Posterior vena cava (tissue), 2 donors: ENCODE measurements around the gene AMZ1. TPM values are rescaled to one million over a fixed set of nuclear protein-coding genes. Genes with fewer than 3 reads are reported as not detected.

Experiments
- DNase-seq: peaks from one replicate; pipeline ENCODE4 v3.0.0-alpha.2; 2020; ENCODE audit warnings: low spot score
- intact Hi-C, 2 donors: fragments of 100-400 bp; cut with DNase I; formaldehyde crosslinking; loops; one replicate each; pipeline versions ENCODE4 v1.14.1 to v1.14.2; 2022 to 2023
- total RNA-seq, 2 donors: library from RNA; stranded (reverse); fragmentation: NEBNext Ultra II Directional; extraction: Animal tissue kit (Norgen Biotek cat#: 25700); gene quantifications; one replicate each; pipeline ENCODE4 v1.2.1, GENCODE V29; 2021
- donor health status: DM: yes; HTN: yes; CAD: no.
- donor health status: DM: yes; HTN: yes; CAD: no.

AMZ1 gene
- total RNA-seq, 2 donors from 2014 or later: 0.32 to 1.1 TPM

DNA sequence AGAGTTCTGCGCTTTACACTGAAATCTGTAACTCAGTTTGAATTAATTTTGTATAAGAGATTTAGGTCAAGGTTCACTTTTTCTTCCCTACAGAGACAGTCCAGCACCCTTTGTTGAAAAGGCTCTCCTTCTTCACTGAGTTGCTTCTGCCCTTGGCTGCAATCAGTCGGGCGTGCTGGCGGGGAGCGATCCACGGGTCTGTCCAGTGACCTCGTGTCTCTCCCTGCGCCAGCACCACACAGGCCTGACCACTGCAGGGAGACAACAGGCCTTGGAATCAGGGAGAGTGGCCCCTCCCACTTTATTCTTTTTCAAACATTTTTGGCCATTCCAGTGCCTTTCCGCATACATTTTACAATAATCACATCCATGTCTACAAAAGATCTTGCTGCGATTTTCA is 66.9 kb downstream of the AMZ1 start:
- intact Hi-C loops: no loop called here
- DNase-seq: peak; percentile 57

DNA sequence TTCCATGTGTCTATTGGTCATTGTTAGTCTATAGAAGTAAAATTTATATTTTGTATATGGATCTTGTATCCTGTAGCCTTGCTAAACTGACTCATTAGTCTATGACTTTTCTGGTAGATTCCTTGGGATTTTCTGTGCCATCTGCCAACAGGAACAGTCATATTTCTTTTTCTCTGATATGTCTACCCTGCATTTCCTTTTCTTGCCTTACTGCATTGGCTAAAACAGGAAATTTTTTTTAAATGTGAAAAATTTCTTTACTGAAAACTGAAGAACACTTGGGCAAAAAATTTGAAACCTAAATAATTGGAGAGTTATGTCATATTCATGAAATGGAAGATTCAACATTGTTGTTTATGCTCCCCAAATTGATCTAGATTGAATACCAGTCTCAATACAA is 67.5 kb downstream of the AMZ1 start:
- intact Hi-C loops: no loop called here
- no peak for DNase-seq

GRCh38 chr7:2757361-2757903 is 69.4 kb downstream of the AMZ1 start:
- peak; percentile 81 for DNase-seq
- intact Hi-C loops: no loop called here

GRCh38 chr7:2757904-2758672 is 70.1 kb downstream of the AMZ1 start:
- intact Hi-C loops: no loop called here
- no peak for DNase-seq

DNA sequence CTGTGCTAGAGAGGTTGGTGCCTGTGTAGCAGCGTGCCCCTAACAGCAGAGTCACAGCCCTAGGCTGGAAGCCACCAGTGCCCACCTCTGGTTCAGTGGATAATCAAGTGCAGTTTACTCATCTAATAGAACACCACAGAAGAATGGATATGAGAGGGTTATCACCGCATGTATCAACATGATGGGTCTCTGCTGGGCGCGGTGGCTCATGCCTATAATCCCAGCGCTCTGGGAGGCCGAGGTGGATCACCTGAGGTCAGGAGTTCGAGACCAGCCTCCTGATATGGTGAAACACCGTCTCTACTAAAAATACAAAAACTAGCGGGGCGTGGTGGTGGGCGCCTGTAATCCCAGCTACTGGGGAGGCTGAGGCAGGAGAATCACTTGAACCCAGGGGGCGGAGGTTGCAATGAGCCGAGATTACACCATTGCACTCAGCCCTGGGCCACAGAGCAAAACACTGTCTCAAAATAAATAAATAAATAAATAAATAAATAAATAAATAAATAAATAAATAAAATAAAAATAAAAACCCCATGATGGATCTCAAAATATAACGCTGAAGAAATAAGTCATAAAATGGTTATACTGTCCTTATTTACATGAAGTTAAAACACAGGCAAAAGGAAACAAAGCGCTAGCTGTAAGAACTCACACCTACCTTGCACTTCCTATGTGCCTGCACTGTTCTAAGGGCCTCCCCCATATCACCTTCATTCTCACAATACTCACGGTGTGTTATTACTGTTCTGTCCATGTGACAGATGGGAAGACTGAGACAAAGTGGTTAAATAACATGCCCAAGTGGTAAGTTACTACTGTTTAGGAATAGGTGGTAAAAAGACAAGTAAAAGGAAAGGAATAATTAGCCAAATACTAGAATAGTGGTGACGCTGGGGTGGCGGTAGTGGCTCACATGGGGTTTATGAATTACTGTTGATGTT is 70.9 kb downstream of the AMZ1 start:
- DNase-seq: no peak
- intact Hi-C loops: no loop called here

GRCh38 chr7:2759736-2760097 is 71.7 kb downstream of the AMZ1 start:
- intact Hi-C loops: loop anchor here in 1 of 2 donors (5.0 kb wide), 1 partner anchor 103 kb away; no protein-coding TSS in a partner anchor
- no peak for DNase-seq

- intact Hi-C loops: loop anchor here in 1 of 2 donors (5.0 kb wide), 1 partner anchor 102 kb away; no protein-coding TSS in a partner anchor
- DNase-seq: no peak
Observed at GRCh38 chr7:2760098-2760889, 72.3 kb downstream of the AMZ1 start.

GRCh38 chr7:2761131-2761624 is 73.2 kb downstream of the AMZ1 start:
- DNase-seq: no peak
- intact Hi-C loops: loop anchor here in 1 of 2 donors (5.0 kb wide), 1 partner anchor 101 kb away; no protein-coding TSS in a partner anchor

GRCh38 chr7:2761801-2762497 is 73.9 kb downstream of the AMZ1 start:
- no peak for DNase-seq
- intact Hi-C loops: loop anchor here in 1 of 2 donors (5.0 kb wide), 1 partner anchor 100 kb away; no protein-coding TSS in a partner anchor

DNA sequence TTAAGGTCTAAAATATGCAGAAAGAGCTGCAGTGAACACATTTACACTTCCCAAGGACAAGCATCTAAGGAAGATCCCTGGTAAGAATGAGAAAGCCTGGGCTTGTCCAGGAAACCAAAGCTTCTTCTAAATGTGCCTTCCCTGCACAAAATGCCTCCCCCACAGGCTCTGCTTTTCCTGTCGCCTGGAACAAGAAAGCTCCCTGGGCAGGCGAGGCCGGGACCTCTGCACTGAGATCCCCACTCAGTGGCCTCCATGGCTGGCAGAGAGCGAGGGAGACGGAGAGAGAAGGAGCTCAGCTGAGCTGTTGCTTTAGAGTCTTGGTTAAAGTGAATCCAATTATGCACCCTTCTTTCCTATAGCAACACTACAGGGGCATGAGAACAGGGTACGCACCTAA is 75.6 kb downstream of the AMZ1 start:
- intact Hi-C loops: loop anchor here in 1 of 2 donors (5.0 kb wide), 1 partner anchor 99 kb away; no protein-coding TSS in a partner anchor
- no peak for DNase-seq

DNA sequence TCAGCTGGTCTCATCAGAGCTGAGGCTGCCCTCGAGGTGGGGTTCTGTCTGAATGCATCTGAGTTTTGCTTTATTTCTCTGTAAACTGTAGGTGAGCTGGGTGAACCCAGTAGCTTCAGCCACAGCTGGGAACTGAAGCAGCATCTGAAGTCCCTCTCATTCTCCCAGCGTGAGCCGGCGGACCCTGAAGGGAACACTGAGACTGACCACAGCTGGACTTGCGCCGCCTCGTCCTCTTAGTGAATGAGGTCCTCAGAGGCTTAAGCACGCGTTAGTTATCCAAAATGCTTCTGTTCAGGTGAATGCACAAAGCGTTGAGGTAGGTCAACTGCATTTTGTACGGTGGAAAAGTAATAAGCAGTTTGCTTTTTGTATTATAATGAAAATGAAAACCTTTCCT is 76.6 kb downstream of the AMZ1 start:
- no peak for DNase-seq
- intact Hi-C loops: loop anchor here in 1 of 2 donors (5.0 kb wide), 1 partner anchor 98 kb away; no protein-coding TSS in a partner anchor

Other genes starting within 250 kb of the AMZ1 start
- gene GRIFIN, start 211.8 kb upstream of the AMZ1 start, total RNA-seq: not detected
- 10 to 100 TPM; 15.2 to 16.5 TPM for gene LFNG, start 168.4 kb upstream of the AMZ1 start, total RNA-seq
- gene BRAT1, start 132.7 kb upstream of the AMZ1 start, total RNA-seq: 10 to 100 TPM; 16.3 to 17.2 TPM
- 10 to 100 TPM; 14.6 to 19.1 TPM for gene IQCE, start 129.2 kb upstream of the AMZ1 start, total RNA-seq
- gene TTYH3, start 56.2 kb upstream of the AMZ1 start, total RNA-seq: 10 to 100 TPM; 50.1 to 51.6 TPM
- 10 to 100 TPM; 59.8 to 65.8 TPM for gene GNA12, start 156.1 kb downstream of the AMZ1 start, total RNA-seq